KG1 (cell line): ENCODE data around the gene SPINK14.

ENCODE experiments used
- DNase-seq: peaks from one replicate; lab custom pipeline; 2025; lab: John Stamatoyannopoulos, UW

SPINK14 gene

DNA sequence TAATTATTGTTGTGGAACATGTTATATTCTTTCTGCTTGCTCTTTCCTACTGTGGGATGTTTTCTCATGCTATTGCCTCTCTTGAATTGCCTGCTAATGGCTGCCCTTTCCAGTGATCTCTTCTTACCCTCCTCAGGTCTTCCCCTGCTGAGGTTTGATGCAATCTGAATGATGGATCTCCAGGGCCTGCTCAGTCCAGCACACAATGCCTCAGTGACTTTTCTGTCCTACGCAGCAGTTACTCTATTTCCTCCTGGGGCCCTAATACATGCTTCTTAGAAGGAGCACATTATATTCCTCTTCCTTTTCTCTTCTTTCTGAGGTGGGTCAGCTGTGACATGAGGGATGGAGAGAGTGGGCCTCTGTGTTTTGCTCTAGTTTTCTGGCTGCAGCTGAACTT lies at the start of gene SPINK14:
Gene SPINK14 (plus strand): TSS at position 301 of the 400 bp plus-strand sequence. CDS start 1,187 bp downstream, outside the sequence.
- DNase-seq: no peak

DNA sequence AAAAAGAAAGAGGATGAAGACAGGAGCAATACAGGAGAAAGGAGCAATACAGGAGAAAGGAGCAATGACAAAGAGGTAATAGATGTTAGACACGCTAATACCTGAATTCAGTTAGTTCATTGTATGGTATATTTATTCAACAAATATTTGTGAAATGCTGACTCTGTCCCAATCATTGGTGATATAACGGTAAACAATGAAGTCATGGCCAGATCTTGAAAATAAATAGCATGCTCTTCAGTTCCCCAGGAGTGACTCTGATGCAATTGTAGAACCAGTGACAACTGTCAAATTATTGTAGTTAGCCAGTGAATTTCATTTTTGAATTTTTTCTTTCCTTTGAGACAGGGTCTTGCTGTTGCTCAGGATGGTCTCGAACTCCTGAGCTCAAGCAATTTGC lies 48.0 kb upstream of the SPINK14 start:
- no peak for DNase-seq

GRCh38 chr5:148125641-148126040 lies 42.7 kb upstream of the SPINK14 start:
- no peak for DNase-seq

GRCh38 chr5:148135091-148136048 lies 33.0 kb upstream of the SPINK14 start:
- DNase-seq: no peak

- no peak for DNase-seq
Observed at GRCh38 chr5:148140846-148141245, 27.5 kb upstream of the SPINK14 start.

DNA sequence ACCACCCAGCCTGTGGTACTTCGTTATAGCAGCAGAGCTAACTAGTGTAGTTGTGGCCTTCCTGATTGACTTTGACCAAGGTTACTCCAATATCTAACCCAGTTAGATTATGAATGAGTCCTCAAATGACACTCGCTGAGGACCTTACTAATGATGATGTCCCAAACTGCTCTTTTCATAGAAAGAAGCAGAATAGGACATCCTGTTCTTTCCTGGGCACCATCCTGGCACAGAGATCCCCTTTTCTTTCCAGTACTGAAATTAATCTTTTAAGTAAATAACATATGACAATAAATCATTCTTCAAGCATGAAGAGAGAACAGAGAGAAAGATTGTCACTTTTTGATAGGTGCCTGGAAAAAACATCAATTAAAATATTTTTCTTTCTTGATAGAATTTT lies 26.7 kb upstream of the SPINK14 start:
- DNase-seq: no peak

- no peak for DNase-seq
Observed at GRCh38 chr5:148145916-148146315, 22.4 kb upstream of the SPINK14 start.

DNA sequence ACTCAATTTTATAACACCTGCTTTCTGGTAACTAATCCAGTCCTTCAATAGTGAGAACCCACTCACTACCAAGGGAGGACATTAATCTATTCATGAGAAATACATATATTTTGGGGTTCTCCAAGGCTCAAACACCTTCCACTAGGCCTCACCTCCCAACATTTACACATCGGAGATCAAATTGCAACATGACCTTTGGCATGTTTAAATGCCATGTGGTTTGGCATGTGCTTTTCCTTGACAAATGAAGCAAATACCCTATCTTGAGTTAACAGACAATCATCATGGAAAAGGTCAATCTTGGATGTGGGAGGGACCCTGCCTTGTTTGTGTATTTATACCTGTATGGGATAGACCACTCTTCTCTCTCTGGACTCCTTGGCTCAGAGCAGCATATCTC lies 21.9 kb upstream of the SPINK14 start:
- no peak for DNase-seq

- DNase-seq: no peak
Observed at GRCh38 chr5:148147415-148147814, 20.9 kb upstream of the SPINK14 start.

GRCh38 chr5:148151872-148152271 lies 16.5 kb upstream of the SPINK14 start:
- DNase-seq: no peak

DNA sequence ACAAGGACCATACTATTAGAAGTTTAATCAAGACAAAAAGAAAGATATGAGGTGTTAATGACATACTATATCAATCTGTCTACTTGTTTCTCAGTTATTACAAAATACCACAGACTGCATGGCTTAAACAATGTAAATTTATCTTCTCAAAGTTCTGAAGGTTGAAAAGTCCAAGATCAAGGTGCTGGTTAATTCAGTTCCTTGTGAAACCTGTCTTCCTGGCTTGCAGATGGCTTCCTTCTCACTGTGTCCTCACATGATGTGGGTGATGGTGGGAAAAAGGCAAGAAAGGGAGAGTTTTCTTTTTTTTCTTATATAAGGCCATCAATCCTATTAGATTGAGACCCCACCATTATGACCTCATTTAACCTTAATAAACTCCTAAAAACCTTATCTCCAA lies 15.6 kb upstream of the SPINK14 start:
- DNase-seq: no peak

- DNase-seq: no peak
Observed at GRCh38 chr5:148156609-148157008, 11.7 kb upstream of the SPINK14 start.

- DNase-seq: no peak
Observed at GRCh38 chr5:148162038-148162437, 6.3 kb upstream of the SPINK14 start.

DNA sequence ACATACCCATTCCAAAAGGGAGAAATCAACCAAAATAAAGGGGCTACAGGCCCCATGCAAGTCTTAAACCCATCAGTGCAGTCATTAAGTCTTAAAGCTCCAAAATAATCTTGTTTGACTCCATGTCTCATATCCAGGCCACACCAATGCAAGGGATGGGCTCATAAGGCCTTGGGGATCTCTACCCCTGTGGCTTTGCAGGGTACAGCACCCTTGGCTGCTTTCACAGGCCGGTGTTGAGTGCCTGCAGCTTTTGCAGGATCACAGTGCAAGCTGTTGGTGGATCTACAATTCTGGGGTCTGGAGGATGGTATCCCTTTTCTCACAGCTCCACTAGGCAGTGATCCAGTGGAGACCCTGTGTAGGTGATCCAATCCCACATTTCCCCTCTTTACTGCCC lies 5.0 kb upstream of the SPINK14 start:
- no peak for DNase-seq

DNA sequence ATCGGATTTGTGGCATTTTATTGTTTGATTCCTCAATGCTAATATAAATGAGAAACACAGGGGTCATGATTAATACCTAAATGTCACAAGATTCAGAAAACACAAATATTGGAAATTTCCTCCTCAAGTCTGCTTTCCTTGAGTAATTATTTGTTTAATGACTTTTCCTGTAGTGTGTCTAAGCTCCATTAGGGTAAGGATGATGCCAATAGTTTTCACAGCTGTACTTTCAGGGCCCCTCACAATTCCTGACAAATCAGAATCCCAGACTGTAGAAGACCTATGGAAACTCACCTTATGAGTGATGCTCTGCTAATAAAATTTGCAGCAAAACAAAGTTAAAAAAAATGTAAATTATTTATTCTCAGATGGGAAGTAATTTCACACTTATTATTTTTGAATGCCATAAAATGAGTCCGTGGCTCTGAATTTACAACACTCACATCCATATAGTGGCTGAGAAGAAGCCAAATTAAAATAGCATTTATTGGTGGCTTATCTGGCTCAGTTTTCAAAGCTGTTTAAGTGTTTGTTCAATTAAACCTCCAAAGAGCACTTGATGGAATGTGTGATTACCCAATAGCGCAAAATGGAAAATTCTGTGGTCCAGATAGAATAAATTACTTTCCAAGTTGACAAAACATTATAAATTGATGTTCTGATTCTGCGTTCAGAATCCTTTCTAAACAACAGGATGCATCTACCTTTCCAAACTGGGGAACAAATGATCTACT lies 1.6 kb upstream of the SPINK14 start:
- DNase-seq: no peak

DNA sequence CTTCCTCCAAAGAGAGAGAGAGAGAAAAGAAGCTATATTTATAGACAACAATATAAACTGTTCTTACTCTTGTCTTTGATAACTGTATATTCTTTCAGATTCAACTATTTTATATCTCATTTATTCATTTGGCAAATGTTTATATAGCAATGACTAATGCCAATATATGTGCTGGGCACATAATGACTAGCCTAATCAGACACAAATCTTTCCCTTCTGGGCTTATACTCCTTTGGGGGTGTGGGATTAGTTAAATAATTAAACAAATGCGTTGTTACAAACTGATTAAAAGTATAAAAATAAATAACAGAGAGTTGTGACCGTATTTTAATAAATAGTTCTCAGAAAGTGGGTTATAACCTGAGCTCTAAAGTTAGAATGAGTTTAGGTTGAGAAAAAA lies 4.0 kb downstream of the SPINK14 start:
- DNase-seq: no peak

GRCh38 chr5:148176480-148176879 lies 8.1 kb downstream of the SPINK14 start:
- DNase-seq: no peak

- no peak for DNase-seq
Observed at GRCh38 chr5:148177207-148177606, 8.9 kb downstream of the SPINK14 start.

DNA sequence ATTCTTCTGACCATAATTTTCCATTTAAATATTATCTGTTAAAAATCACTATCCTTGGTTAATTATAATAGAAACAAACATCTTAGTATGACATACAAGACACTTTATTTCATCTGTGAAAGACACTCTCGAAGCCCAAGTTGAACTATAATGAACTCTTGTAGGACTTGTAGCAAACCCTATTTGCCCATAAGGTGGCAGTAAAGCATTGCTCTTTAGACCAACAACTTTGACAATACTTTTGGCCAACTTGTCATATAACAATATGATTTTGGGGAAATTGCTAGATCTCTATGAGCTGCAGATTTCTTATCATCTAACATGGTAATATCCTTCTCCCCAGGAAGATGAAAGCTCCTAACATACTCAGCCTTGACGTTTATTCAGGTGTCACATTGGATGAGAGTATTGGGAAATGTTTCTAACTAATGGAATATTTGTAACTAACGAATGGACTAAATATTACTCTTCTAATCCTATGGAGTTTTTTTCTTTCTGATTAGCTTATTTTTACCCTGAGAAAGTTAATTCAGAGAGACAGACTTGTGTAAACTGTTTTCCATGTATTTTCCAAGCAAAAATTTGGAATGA lies 11.0 kb downstream of the SPINK14 start:
- DNase-seq: peak; percentile 1

DNA sequence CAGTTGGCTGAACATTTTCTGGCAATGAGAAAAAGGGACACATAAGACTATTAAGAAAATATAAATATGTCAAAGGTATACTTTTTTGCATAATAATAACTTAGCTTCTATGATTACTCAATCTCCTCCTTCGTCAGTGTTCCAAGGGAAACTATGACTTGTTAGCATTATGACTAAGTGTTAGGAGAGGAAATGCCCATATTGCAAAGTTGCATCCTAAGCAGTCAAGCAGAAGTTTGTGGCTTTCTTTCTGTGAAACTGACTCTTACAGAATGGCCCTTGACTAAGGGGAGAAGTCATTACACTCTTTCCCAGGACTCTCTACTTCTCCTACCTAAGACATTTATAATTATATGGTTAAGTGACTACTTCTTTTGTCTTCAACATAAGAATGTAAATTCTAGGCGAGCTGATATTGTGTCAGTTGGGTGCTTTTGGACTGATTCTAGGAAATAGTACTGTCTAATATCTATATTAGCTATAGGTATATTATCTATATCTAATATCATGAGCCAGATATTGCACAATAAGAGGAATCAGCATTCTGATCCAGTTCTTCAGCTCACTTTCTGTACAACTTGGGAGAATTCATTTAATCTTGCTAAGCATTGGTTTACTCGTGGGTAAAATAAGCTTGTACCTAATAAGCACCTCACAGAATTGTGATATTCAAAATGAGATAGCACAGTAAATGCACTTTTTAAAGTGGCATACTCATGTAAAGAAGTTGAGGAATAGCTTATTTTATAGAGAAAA lies 18.1 kb downstream of the SPINK14 start:
- no peak for DNase-seq

- DNase-seq: no peak
Observed at GRCh38 chr5:148191010-148191409, 22.7 kb downstream of the SPINK14 start.

- no peak for DNase-seq
Observed at GRCh38 chr5:148193202-148193601, 24.9 kb downstream of the SPINK14 start.
